Sigmoid colon (tissue), 7 donors: ENCODE data around the gene ANO9. TPM values are rescaled to one million over a fixed set of nuclear protein-coding genes. Genes with fewer than 3 reads are reported as not detected.

ENCODE experiments used
- DNase-seq: peaks from one replicate; pipeline ENCODE4 v3.0.0-alpha.2; 2019
- H3K27ac ChIP-seq, 4 donors: fragments of 200-600 bp; sonication (generic); one replicate each; pipeline ENCODE4 v1.5.1; 2016 to 2019; ENCODE audit warnings: mild to moderate bottlenecking in 1 of 4
- H3K27me3 ChIP-seq, 3 donors: fragments of 200-600 bp; sonication (generic); one replicate each; pipeline ENCODE4 v1.5.1; 2019; ENCODE audit warnings: mild to moderate bottlenecking in 1 of 3
- H3K36me3 ChIP-seq, 4 donors: fragments of 200-600 bp; sonication (generic); one replicate each; pipeline ENCODE4 v1.5.1; 2016 to 2019
- H3K4me1 ChIP-seq, 4 donors: fragments of 200-600 bp; sonication (generic); one replicate each; pipeline ENCODE4 v1.5.1; 2017 to 2019
- H3K4me3 ChIP-seq, 4 donors: fragments of 200-600 bp; sonication (generic); one replicate each; pipeline ENCODE4 v1.5.1; 2017 to 2019; ENCODE audit warnings: mild to moderate bottlenecking in 2 of 4, moderate library complexity in 1 of 4
- H3K9me3 ChIP-seq, 4 donors: fragments of 200-600 bp in 3 of 4; sonication (generic) in 3 of 4; one replicate each; pipeline versions ENCODE4 v1.5.1 to v1.6.1; 2013 to 2019
- CTCF ChIP-seq, 4 experiments: fragments of 450-650 bp in 3 of 4; fragments of 200-600 bp in 1 of 4; IDR thresholded peaks; one replicate each; pipeline ENCODE4 v1.5.1; 2016 to 2019; ENCODE audit warnings: antibody characterized with exemption in 4 of 4, mild to moderate bottlenecking in 3 of 4, moderate library complexity in 2 of 4
- EP300 ChIP-seq, 4 donors: sonication (generic); formaldehyde crosslinking; IDR thresholded peaks; one replicate each; pipeline ENCODE4 v1.6.1; 2017; ENCODE audit warnings: antibody characterized with exemption in 4 of 4
- POLR2A ChIP-seq, 2 donors: fragments of 450-650 bp; IDR thresholded peaks; one replicate each; pipeline ENCODE4 v1.6.1; 2016; ENCODE audit warnings: antibody characterized with exemption in 2 of 2, mild to moderate bottlenecking in 2 of 2, moderate library complexity in 2 of 2
- POLR2AphosphoS5 ChIP-seq, 4 donors: sonication (generic); formaldehyde crosslinking; IDR thresholded peaks; one replicate each; pipeline ENCODE4 v1.6.1; 2017; ENCODE audit warnings: antibody characterized with exemption in 4 of 4
- WGBS, 2 donors: extraction: QIAGEN DNeasy Blood & Tissue Kit; methylation state at CpG; one replicate each; pipeline ENCODE4 v1.1.7; 2013; 5-methylcytosine and 5-hydroxymethylcytosine counted together
- intact Hi-C: fragments of 100-400 bp; cut with DNase I; formaldehyde crosslinking; loops from one replicate; pipeline ENCODE4 v1.15.1; 2023
- polyA plus RNA-seq, 3 donors: library from polyadenylated mRNA; stranded (reverse); fragments of 200-250 nt; gene quantifications; one replicate each; pipeline ENCODE4 v1.2.3, GENCODE V29; 2013
- total RNA-seq, 4 donors: library from RNA; depleted of rRNA; stranded (reverse); fragments of >200 nt; gene quantifications; one replicate each; pipeline ENCODE4 v1.1.0, GENCODE V29; 2016
- donor health status: healthy with polysubstance abuse.
- donor health status: Bipolar disorder and iron deficiency.
- donor health status: healthy.

Gene ANO9
- total and polyA plus RNA-seq, 7 donors, result 0.14 to 123 (median 2.5) TPM

DNA sequence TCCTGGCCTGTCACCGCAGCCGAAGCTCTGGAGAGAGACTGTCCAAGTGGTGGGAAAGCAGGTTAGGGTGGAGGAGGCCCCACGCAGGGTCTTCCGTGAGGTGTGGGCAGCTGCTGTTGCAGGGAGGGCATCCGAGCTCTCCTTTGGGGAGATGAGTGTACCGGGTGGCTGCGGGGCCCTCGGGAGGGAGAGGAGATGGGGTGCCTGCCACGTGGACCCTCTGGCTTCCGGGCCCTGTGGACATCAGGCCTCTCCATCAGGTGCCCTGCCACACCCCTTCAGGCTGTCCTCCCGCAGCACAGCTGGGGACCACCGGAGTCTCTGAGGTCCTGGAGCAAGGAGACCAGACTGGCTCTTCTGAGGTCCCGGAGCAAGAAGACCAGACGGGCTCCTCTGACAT, 9.9 kb upstream of the ANO9 start:
- H3K36me3 ChIP-seq, result peaks cover 0 to 22% (median 3%) of the 10 kb centered on the region in 4 donors
- H3K27ac ChIP-seq, result peak overlapping the region in 3 of 4 donors; percentile 91 to 94 (median 92)
- no peaks in the 10 kb centered on the region for H3K27me3 ChIP-seq
- TF ChIP-seq CTCF (IDR thresholded peaks at IDR 0.05) (no peak), POLR2AphosphoS5 (IDR thresholded peaks at IDR 0.05) (no peak), POLR2A (IDR thresholded peaks at IDR 0.05) (no peak), EP300 (IDR thresholded peaks at IDR 0.05) (no peak)
- H3K9me3 ChIP-seq, result no peaks in the 10 kb centered on the region
- intact Hi-C loops, result loop anchor here (2.0 to 5.0 kb wide), 2 partner anchors 17 to 164 kb away; partner anchors contain the start of gene PGGHG
- DNase-seq, result no peak
- peaks cover 0 to 39% (median 33%) of the 10 kb centered on the region in 4 donors for H3K4me1 ChIP-seq
- 93 to 95% methylated on average over 14 of the region's 14 CpGs for WGBS, 2 donors
- peak overlapping the region in 1 of 4 donors; percentile 100 for H3K4me3 ChIP-seq

DNA sequence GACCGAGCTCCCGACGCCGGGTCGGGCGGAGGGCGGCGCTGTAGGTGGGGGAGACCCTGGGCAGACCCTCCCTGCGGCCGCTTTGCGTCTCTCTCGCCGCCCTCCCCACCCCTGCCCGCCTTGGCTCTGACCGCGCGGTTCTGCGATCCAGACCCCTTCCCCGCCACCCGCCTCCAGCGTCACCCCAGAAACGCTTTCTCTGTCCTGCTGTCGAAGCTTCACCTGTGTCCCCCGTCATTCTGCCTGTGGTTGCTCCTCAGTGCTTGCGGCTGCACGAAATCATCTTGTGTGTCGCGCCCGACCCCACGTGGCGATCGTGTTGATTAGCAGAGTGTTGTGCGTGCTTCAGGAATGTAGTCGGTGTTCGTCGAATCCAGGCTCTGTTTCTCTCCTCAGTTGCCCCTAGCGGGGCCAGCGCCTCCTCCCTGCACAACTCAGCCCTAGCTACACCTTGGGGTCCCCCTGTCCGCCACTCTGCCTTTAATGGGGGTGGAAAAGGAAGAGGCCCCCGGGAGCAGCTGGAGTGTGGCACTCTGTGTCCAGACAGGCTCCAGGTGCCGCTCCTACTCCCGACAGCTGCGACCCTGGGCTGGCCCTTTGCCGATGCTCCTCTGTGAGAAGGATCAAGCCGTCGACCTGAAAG, 9.1 kb upstream of the ANO9 start:
- H3K4me1 ChIP-seq, result peaks cover 0 to 39% (median 33%) of the 10 kb centered on the region in 4 donors
- TF ChIP-seq EP300 (IDR thresholded peaks at IDR 0.05) (no peak), CTCF (IDR thresholded peaks at IDR 0.05) (no peak), POLR2AphosphoS5 (IDR thresholded peaks at IDR 0.05) (no peak), POLR2A (IDR thresholded peaks at IDR 0.05) (no peak)
- peak overlapping the region; percentile 73 to 100 (median 95) for H3K4me3 ChIP-seq
- H3K9me3 ChIP-seq, result no peaks in the 10 kb centered on the region
- 2 to 6% methylated on average over 46 of the region's 46 CpGs for WGBS, 2 donors
- H3K27ac ChIP-seq, result peak overlapping the region; percentile 91 to 94 (median 93)
- H3K36me3 ChIP-seq, result peaks cover 0 to 22% (median 3%) of the 10 kb centered on the region in 4 donors
- H3K27me3 ChIP-seq, result no peaks in the 10 kb centered on the region
- intact Hi-C loops, result loop anchor here (2.0 to 5.0 kb wide), 2 partner anchors 18 to 164 kb away; partner anchors contain the start of gene PGGHG
- peak; percentile 83 for DNase-seq

- TF ChIP-seq POLR2AphosphoS5 (IDR thresholded peaks at IDR 0.05) (peak; percentile 92 to 97 (median 96)), POLR2A (IDR thresholded peaks at IDR 0.05) (peak; percentile 72 to 77), EP300 (IDR thresholded peaks at IDR 0.05) (peak in 1 of 4 donors; percentile 76), CTCF (IDR thresholded peaks at IDR 0.05) (no peak)
- Histone ChIP-seq H3K4me1 (peaks cover 0 to 39% (median 33%) of the 10 kb centered on the region in 4 donors), H3K27ac (peak within 1 kb of the TSS; percentile 91 to 94 (median 93)), H3K27me3 (no peaks in the 10 kb centered on the region), H3K36me3 (peaks cover 0 to 22% (median 3%) of the 10 kb centered on the region in 4 donors), H3K9me3 (no peaks in the 10 kb centered on the region), H3K4me3 (peak within 1 kb of the TSS; percentile 73 to 100 (median 95))
- intact Hi-C loops, result loop anchor here (2.0 to 5.0 kb wide), 6 partner anchors 19 to 241 kb away; partner anchors contain the start of genes IFITM2, PGGHG and RNH1
- 0 to 1% methylated on average over 108 of the region's 108 CpGs for WGBS, 2 donors
- peak; percentile 99 for DNase-seq
Observed at GRCh38 chr11:449889-450808, 8.3 kb upstream of the ANO9 start, which contains the start of gene PTDSS2. PTDSS2 (plus strand) TSS chr11:450279; CDS start chr11:450456, 177 bp downstream.

DNA sequence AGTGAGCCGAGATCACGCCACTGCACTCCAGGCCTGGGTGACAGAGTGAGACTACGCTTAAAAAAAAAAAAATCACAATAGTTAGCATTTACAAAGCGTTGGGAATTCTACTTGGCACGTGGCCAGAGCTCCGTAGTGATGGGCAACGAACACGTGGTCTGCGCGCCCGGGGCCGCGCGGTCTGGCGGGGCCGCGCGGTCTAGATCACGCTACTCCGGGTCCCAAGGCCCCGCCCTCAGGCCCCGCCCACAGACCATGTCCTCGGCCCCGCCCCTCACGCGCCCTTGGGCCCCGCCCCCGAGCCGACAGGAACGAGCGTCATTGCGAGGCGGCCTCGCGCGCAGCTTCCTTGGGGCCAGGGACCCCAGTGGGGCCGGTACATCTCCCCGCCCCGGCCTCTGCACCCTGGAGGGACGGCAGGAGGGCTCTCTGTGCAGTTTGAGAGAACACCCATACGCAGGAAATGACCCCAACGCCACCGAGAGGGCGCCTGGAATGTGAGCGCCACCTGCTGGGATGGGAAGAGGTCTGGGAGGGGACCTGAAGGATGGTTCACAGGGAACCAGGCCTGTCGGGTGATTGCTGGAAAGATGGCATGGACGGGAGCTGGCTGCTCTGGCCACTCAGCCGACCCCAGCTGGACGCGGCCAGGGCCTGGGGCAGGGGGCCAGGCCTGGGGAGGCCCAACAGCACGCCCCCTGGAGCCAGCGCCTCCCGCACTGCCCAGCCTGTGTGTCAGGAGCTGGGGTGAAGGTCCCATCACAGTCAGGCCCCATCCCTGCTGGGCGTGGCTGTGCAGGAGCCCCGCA, 6.3 kb upstream of the ANO9 start:
- Histone ChIP-seq H3K27ac (peak overlapping the region; percentile 91 to 94 (median 93)), H3K27me3 (peaks cover 0 to 17% (median 0%) of the 10 kb centered on the region in 3 donors), H3K4me3 (peak overlapping the region; percentile 49 to 62 (median 62)), H3K9me3 (no peaks in the 10 kb centered on the region), H3K36me3 (peaks cover 0 to 11% (median 0%) of the 10 kb centered on the region in 4 donors), H3K4me1 (peaks cover 0 to 39% (median 33%) of the 10 kb centered on the region in 4 donors)
- intact Hi-C loops, result loop anchor here (1.0 to 5.0 kb wide), 5 partner anchors 42 to 239 kb away; partner anchors contain the start of genes IFITM2 and RNH1
- WGBS, 2 donors, result 1 to 4% methylated on average over 55 of the region's 55 CpGs
- TF ChIP-seq POLR2AphosphoS5 (IDR thresholded peaks at IDR 0.05) (peak; percentile 94 to 96 (median 95)), CTCF (IDR thresholded peaks at IDR 0.05) (peak; percentile 61 to 94 (median 80)), EP300 (IDR thresholded peaks at IDR 0.05) (peak in 1 of 4 donors; percentile 19), POLR2A (IDR thresholded peaks at IDR 0.05) (peak; percentile 79 to 82)
- peak; percentile 97 for DNase-seq
